Endodermal cell (in vitro differentiated cells): ENCODE results near the gene RTRAF. TPM values are rescaled to one million over a fixed set of nuclear protein-coding genes. Genes with fewer than 3 reads are reported as not detected.

Experiments
- DNase-seq: peaks from one replicate; pipeline ENCODE4 v3.0.0-alpha.2; 2017
- H3K27ac ChIP-seq: 2 replicates; pipeline ENCODE4 v1.5.1; 2013; ENCODE audit warnings: mild to moderate bottlenecking, low read depth, low read length, moderate library complexity
- H3K27me3 ChIP-seq: 2 replicates; pipeline ENCODE4 v1.6.1; 2013; ENCODE audit warnings: mild to moderate bottlenecking, low read length, moderate library complexity; ENCODE audit not compliant: insufficient read depth, control insufficient read depth, poor library complexity, severe bottlenecking
- H3K36me3 ChIP-seq: 2 replicates; pipeline ENCODE4 v1.7.0; 2013; ENCODE audit warnings: mild to moderate bottlenecking, low read length, moderate library complexity; ENCODE audit not compliant: control insufficient read depth, insufficient read depth
- H3K4me1 ChIP-seq: one replicate; pipeline ENCODE4 v1.7.0; 2013; ENCODE audit warnings: low read length; ENCODE audit not compliant: control insufficient read depth, insufficient read depth
- H3K4me3 ChIP-seq: 2 replicates; pipeline ENCODE4 v1.5.1; 2013; ENCODE audit warnings: mild to moderate bottlenecking, low read length, moderate library complexity
- H3K9ac ChIP-seq: 2 replicates; pipeline ENCODE4 v1.6.1; 2013; ENCODE audit warnings: mild to moderate bottlenecking, low read length, moderate library complexity; ENCODE audit not compliant: poor library complexity, severe bottlenecking; ENCODE audit errors: extremely low read depth
- H3K9me3 ChIP-seq: 2 replicates; pipeline ENCODE4 v1.6.1; 2013; ENCODE audit warnings: mild to moderate bottlenecking, low read length, moderate library complexity; ENCODE audit not compliant: control insufficient read depth
- H3K27ac Mint-ChIP-seq: 2 replicates; pipeline ENCODE4 v1.8.0; 2020; ENCODE audit warnings: mixed read lengths
- H3K27me3 Mint-ChIP-seq: 2 replicates; pipeline ENCODE4 v1.8.0; 2021; ENCODE audit warnings: mild to moderate bottlenecking, mixed read lengths; ENCODE audit not compliant: insufficient read depth
- H3K36me3 Mint-ChIP-seq: 2 replicates; pipeline ENCODE4 v1.8.0; 2020; ENCODE audit warnings: low read depth, mixed read lengths
- H3K4me1 Mint-ChIP-seq: 2 replicates; pipeline ENCODE4 v1.8.0; 2020; ENCODE audit warnings: mixed read lengths
- H3K4me3 Mint-ChIP-seq: 2 replicates; pipeline ENCODE4 v1.8.0; 2020; ENCODE audit warnings: mild to moderate bottlenecking, moderate library complexity, mixed read lengths
- H3K9me3 Mint-ChIP-seq: 2 replicates; pipeline ENCODE4 v1.8.0; 2020; ENCODE audit warnings: mild to moderate bottlenecking, mixed read lengths
- CTCF ChIP-seq: fragments of 200-600 bp; sonication (generic); conservative IDR thresholded peaks from 2 replicates; pipeline ENCODE4 v1.5.0; 2021; ENCODE audit warnings: antibody characterized with exemption, mild to moderate bottlenecking
- WGBS, 2 experiments: methylation state at CpG; one replicate each; pipeline versions ENCODE4 v1.1.5 to v1.1.7; 2013; ENCODE audit warnings: missing lambda C conversion rate in 2 of 2, mixed read lengths in 1 of 2; ENCODE audit not compliant: insufficient coverage in 1 of 2, insufficient read length in 1 of 2; 5-methylcytosine and 5-hydroxymethylcytosine counted together
- total RNA-seq, 2 donors: library from RNA; stranded (reverse); fragmentation: NEBNext Ultra II Directional in 1 of 2; extraction: Animal tissue kit (Norgen Biotek cat#: 25700) in 1 of 2; gene quantifications; 2 replicates in 1 of 2; 3 replicates in 1 of 2; pipeline ENCODE4 v1.2.1, GENCODE V29; 2021

RTRAF gene
- total RNA-seq, 2 donors from 2014 or later, result 284 to 307 TPM

GRCh38 chr14:52023518-52023917 is 34.2 kb downstream of the RTRAF start:
- no peak overlapping the region for H3K4me3 Mint-ChIP-seq
- TF ChIP-seq CTCF, result no peak
- 100% methylated on average over 1 of the region's 1 CpG; no CpG with 5 or more reads in 1 of the 2 experiments for WGBS, 2 experiments
- no peak for DNase-seq
- H3K36me3 ChIP-seq, result no peaks in the 10 kb centered on the region
- H3K36me3 Mint-ChIP-seq, result no peaks in the 10 kb centered on the region
- no peaks in the 10 kb centered on the region for H3K27me3 Mint-ChIP-seq
- H3K9ac ChIP-seq, result no peak overlapping the region
- no peak overlapping the region for H3K27ac ChIP-seq
- H3K4me1 Mint-ChIP-seq, result peaks cover 45% of the 10 kb centered on the region
- peaks cover 7% of the 10 kb centered on the region for H3K9me3 Mint-ChIP-seq
- no peak overlapping the region for H3K4me3 ChIP-seq
- H3K9me3 ChIP-seq, result peaks cover 15% of the 10 kb centered on the region
- no peak overlapping the region for H3K27ac Mint-ChIP-seq
- no peaks in the 10 kb centered on the region for H3K27me3 ChIP-seq
- peaks cover 8% of the 10 kb centered on the region for H3K4me1 ChIP-seq

- no peak for DNase-seq
- Mint-ChIP-seq H3K36me3 (no peaks in the 10 kb centered on the region), H3K27ac (no peak overlapping the region), H3K27me3 (no peaks in the 10 kb centered on the region), H3K4me3 (no peak overlapping the region), H3K4me1 (peaks cover 38% of the 10 kb centered on the region), H3K9me3 (peaks cover 7% of the 10 kb centered on the region)
- no peak overlapping the region for H3K27ac ChIP-seq
- peaks cover 7% of the 10 kb centered on the region for H3K4me1 ChIP-seq
- H3K4me3 ChIP-seq, result no peak overlapping the region
- H3K9ac ChIP-seq, result no peak overlapping the region
- no peak for TF ChIP-seq CTCF
- H3K9me3 ChIP-seq, result peaks cover 15% of the 10 kb centered on the region
- no peaks in the 10 kb centered on the region for H3K27me3 ChIP-seq
- no peaks in the 10 kb centered on the region for H3K36me3 ChIP-seq
These were observed 36.0 kb downstream of the RTRAF start for GRCh38 chr14:52025310-52025709.

- peaks cover 5% of the 10 kb centered on the region for H3K4me1 ChIP-seq
- WGBS, 2 experiments, result 90 to 93% methylated on average over 2 to 8 of the region's 8 CpGs
- Mint-ChIP-seq H3K27me3 (no peaks in the 10 kb centered on the region), H3K4me3 (no peak overlapping the region), H3K9me3 (peaks cover 7% of the 10 kb centered on the region), H3K4me1 (peaks cover 30% of the 10 kb centered on the region), H3K27ac (no peak overlapping the region), H3K36me3 (no peaks in the 10 kb centered on the region)
- no peak overlapping the region for H3K4me3 ChIP-seq
- peaks cover 15% of the 10 kb centered on the region for H3K9me3 ChIP-seq
- DNase-seq, result no peak
- H3K9ac ChIP-seq, result no peak overlapping the region
- no peaks in the 10 kb centered on the region for H3K27me3 ChIP-seq
- H3K27ac ChIP-seq, result no peak overlapping the region
- no peak for TF ChIP-seq CTCF
- no peaks in the 10 kb centered on the region for H3K36me3 ChIP-seq
These were observed 36.8 kb downstream of the RTRAF start for GRCh38 chr14:52026017-52026660.
